Endothelial cell of umbilical vein (primary cell): Measurements from ENCODE around the gene ACTL10. TPM values are rescaled to one million over a fixed set of nuclear protein-coding genes. Genes with fewer than 3 reads are reported as not detected.

Experiments used
- BruUV-seq: library from RNA; stranded (reverse); fragments of 400-500 nt; replicated peaks from 2 replicates; lab custom pipeline; 2021; lab: Mats Ljungman, UMichigan
- CTCF ChIA-PET: fragments of 300-600, 350-600 bp; sonication (Branson Sonifier 250); formaldehyde crosslinking; loops from one replicate; lab custom pipeline; 2021; ENCODE audit warnings: antibody characterized with exemption, inconsistent platforms; lab: Charles Lee
- POLR2A ChIA-PET: fragments of 300-600, 350-600 bp; sonication (Branson Sonifier 250); formaldehyde crosslinking; loops from one replicate; lab custom pipeline; 2021; ENCODE audit warnings: antibody characterized with exemption, inconsistent platforms; lab: Charles Lee
- DNase-seq: peaks from one replicate; pipeline ENCODE4 v3.0.0-alpha.2; 2011; ENCODE audit warnings: low read depth, low spot score
- FAIRE-seq: peaks from 2 replicates; lab custom pipeline; 2011; peaks lifted over from hg19 to GRCh38; lab: Jason Lieb, UNC
- H2AFZ ChIP-seq: 2 replicates; pipeline ENCODE4 v1.6.0; 2012; ENCODE audit warnings: low read depth, low read length, control low read depth, inconsistent platforms
- H3K27ac ChIP-seq: 2 replicates; pipeline ENCODE4 v1.5.1; 2011; ENCODE audit warnings: low read depth, mild to moderate bottlenecking, control low read depth, low read length, moderate library complexity; ENCODE audit not compliant: insufficient read depth
- H3K27me3 ChIP-seq, 2 experiments: 2 replicates each; pipeline versions ENCODE4 v1.6.0 to v1.6.1; 2011; ENCODE audit warnings: low read length in 2 of 2, mixed read lengths in 1 of 2; ENCODE audit not compliant: control insufficient read depth in 2 of 2, insufficient read depth in 2 of 2
- H3K36me3 ChIP-seq, 2 experiments: 2 replicates in 1 of 2; 3 replicates in 1 of 2; pipeline ENCODE4 v1.5.1; 2011; ENCODE audit warnings: low read length in 2 of 2, mild to moderate bottlenecking in 1 of 2, moderate library complexity in 1 of 2; ENCODE audit not compliant: control insufficient read depth in 2 of 2, insufficient read depth in 2 of 2; ENCODE audit errors: extremely low read depth in 1 of 2
- H3K4me1 ChIP-seq: 3 replicates; pipeline ENCODE4 v1.5.1; 2011; ENCODE audit warnings: mild to moderate bottlenecking, low read length; ENCODE audit not compliant: control insufficient read depth, insufficient read depth; ENCODE audit errors: extremely low read depth
- H3K4me2 ChIP-seq: 2 replicates; pipeline ENCODE4 v1.6.1; 2011; ENCODE audit warnings: low read length, control low read depth, mixed read lengths; ENCODE audit not compliant: insufficient read depth
- H3K4me3 ChIP-seq, 3 experiments: fragments of 200-600 bp in 1 of 3; sonication (generic), shearing (Covaris generic) in 1 of 3; replicated peaks in 1 of 3; 2 replicates each; pipeline ENCODE4 v1.5.1; 2011 to 2016; ENCODE audit warnings: control low read depth in 3 of 3, low read length in 3 of 3, mild to moderate bottlenecking in 2 of 3, inconsistent platforms in 1 of 3, low read depth in 1 of 3, moderate library complexity in 1 of 3; ENCODE audit not compliant: insufficient read depth in 1 of 3
- H3K79me2 ChIP-seq: 2 replicates; pipeline ENCODE4 v1.6.0; 2012; ENCODE audit warnings: low read length, inconsistent platforms; ENCODE audit not compliant: control insufficient read depth, insufficient read depth
- H3K9ac ChIP-seq: replicated peaks from 2 replicates; pipeline ENCODE3; 2011; ENCODE audit warnings: low read length, control low read depth; ENCODE audit not compliant: insufficient read depth; ENCODE audit errors: extremely low read depth
- H3K9me1 ChIP-seq: replicated peaks from 3 replicates; pipeline ENCODE4 v1.6.0; 2011; ENCODE audit warnings: mild to moderate bottlenecking, low read length; ENCODE audit not compliant: control insufficient read depth, insufficient read depth; ENCODE audit errors: extremely low read depth
- H3K9me3 ChIP-seq: replicated peaks from 2 replicates; pipeline ENCODE4 v1.5.1; 2012; ENCODE audit warnings: low read length, inconsistent platforms; ENCODE audit not compliant: control insufficient read depth, insufficient read depth
- H4K20me1 ChIP-seq: replicated peaks from 2 replicates; pipeline ENCODE3; 2011; ENCODE audit warnings: mild to moderate bottlenecking, low read length; ENCODE audit not compliant: control insufficient read depth, insufficient read depth; ENCODE audit errors: extremely low read depth
- CTCF ChIP-seq, 2 donors: IDR thresholded peaks; 1 replicate in 1 of 2; 2 replicates in 1 of 2; pipeline ENCODE4 v1.5.1; 2011; ENCODE audit warnings: low read length in 2 of 2, mild to moderate bottlenecking in 2 of 2, moderate library complexity in 2 of 2, control low read depth in 1 of 2, inconsistent platforms in 1 of 2, low read depth in 1 of 2; ENCODE audit not compliant: insufficient read depth in 1 of 2; ENCODE audit errors: extremely low read depth in 1 of 2
- EZH2 ChIP-seq: IDR thresholded peaks from 2 replicates; pipeline ENCODE4 v1.6.1; 2012; ENCODE audit warnings: borderline replicate concordance, low read depth, mild to moderate bottlenecking, moderate library complexity, low read length, inconsistent platforms; ENCODE audit not compliant: severe bottlenecking
- FOS ChIP-seq: IDR thresholded peaks from 2 replicates; pipeline ENCODE4 v1.6.1; 2011; ENCODE audit warnings: mild to moderate bottlenecking, low read length, moderate library complexity, borderline replicate concordance; ENCODE audit not compliant: insufficient read depth
- GATA2 ChIP-seq: IDR thresholded peaks from 2 replicates; pipeline ENCODE4 v1.7.0; 2011; ENCODE audit warnings: low read depth, mild to moderate bottlenecking, moderate library complexity, mixed read lengths, low read length; ENCODE audit not compliant: insufficient read length, insufficient read depth
- JUN ChIP-seq: IDR thresholded peaks from 2 replicates; pipeline ENCODE4 v1.6.1; 2011; ENCODE audit warnings: borderline replicate concordance, low read depth; ENCODE audit not compliant: insufficient read length, insufficient read depth
- MYC ChIP-seq: IDR thresholded peaks from one replicate; pipeline ENCODE4 v1.6.1; 2011; ENCODE audit warnings: mild to moderate bottlenecking, low read depth, low read length
- POLR2A ChIP-seq: IDR thresholded peaks from 2 replicates; pipeline ENCODE4 v1.6.1; 2012; ENCODE audit warnings: low read depth, mild to moderate bottlenecking, control low read depth, low read length
- POLR2AphosphoS5 ChIP-seq: IDR thresholded peaks from 2 replicates; pipeline ENCODE4 v1.6.1; 2012; ENCODE audit warnings: low read depth, mild to moderate bottlenecking, control low read depth, low read length, moderate library complexity; ENCODE audit not compliant: insufficient read depth
- dilution Hi-C: fragments of 300-500 bp; cut with MboI; formaldehyde crosslinking; loops from one replicate; pipeline ENCODE4 v1.15.0; 2019; ENCODE audit warnings: low sequenced_read_pairs; ENCODE audit not compliant: extremely low pct_ligation_motif_present
- intact Hi-C: fragments of 100-400 bp; cut with micrococcal nuclease; formaldehyde crosslinking; loops from one replicate; pipeline ENCODE4 v1.10.0; 2022
- polyA plus RNA-seq, 4 experiments: library from polyadenylated mRNA; depleted of rRNA in 3 of 4; stranded (reverse) in 3 of 4; unstranded in 1 of 4; fragments of >200 nt; gene quantifications; 2 replicates each; pipeline versions ENCODE4 v1.2.1 to v1.2.3, GENCODE V29; 2011 to 2012; ENCODE audit warnings: missing spikeins in 1 of 4
- total RNA-seq: library from RNA; stranded (reverse); gene quantifications from 2 replicates; pipeline ENCODE4 v1.2.3, GENCODE V29; 2021

Gene ACTL10
- total and polyA plus RNA-seq, 2 donors (not counting 3 experiments of a cell fraction or from before 2014, with no cell fraction given) = 0.92 to 1.4 TPM

GRCh38 chr20:33689973-33690372, 23.2 kb downstream of the ACTL10 start:
- no TSS peak for BruUV-seq
- DNase-seq (peak; percentile 72), FAIRE-seq (peak; percentile 62)
- Histone ChIP-seq H3K9me1 (no peaks in the 10 kb centered on the region), H3K36me3 (no peaks in the 10 kb centered on the region), H3K79me2 (peaks cover 4% of the 10 kb centered on the region), H2AFZ (no peak overlapping the region), H3K9me3 (no peaks in the 10 kb centered on the region), H4K20me1 (no peaks in the 10 kb centered on the region), H3K9ac (no peak overlapping the region), H3K4me3 (no peak overlapping the region), H3K4me1 (peaks cover 28% of the 10 kb centered on the region), H3K27ac (no peak overlapping the region), H3K27me3 (no peaks in the 10 kb centered on the region), H3K4me2 (peak overlapping the region; percentile 49)
- CTCF ChIA-PET = interaction anchor here (1.4 kb wide), 1 partner anchor 22 kb away, joined by 4 read pairs; no protein-coding TSS in a partner anchor
- dilution Hi-C loops = no loop called here
- POLR2A ChIA-PET = interaction anchor here (0.8 kb wide), 1 partner anchor 1000 kb away, joined by 3 read pairs; no protein-coding TSS in a partner anchor
- intact Hi-C loops = loop anchor here (5.0 kb wide), 1 partner anchor 42 kb away; the partner anchor contains the start of gene ZNF341
- TF ChIP-seq FOS = peak; percentile 83
- TF ChIP-seq GATA2 = peak; percentile 78
- TF ChIP-seq POLR2A = no peak
- TF ChIP-seq JUN = peak; percentile 45
- TF ChIP-seq POLR2AphosphoS5 = peak; percentile 53
- TF ChIP-seq MYC = no peak

GRCh38 chr20:33693289-33693688, 26.5 kb downstream of the ACTL10 start:
- ChIA-PET POLR2A (no interaction called here), CTCF (interaction anchor here (0.7 to 2.1 kb wide), 2 partner anchors 11 to 39 kb away, joined by 3 to 4 read pairs; no protein-coding TSS in a partner anchor)
- Histone ChIP-seq H3K9ac (no peak overlapping the region), H2AFZ (no peak overlapping the region), H3K36me3 (no peaks in the 10 kb centered on the region), H3K27me3 (no peaks in the 10 kb centered on the region), H4K20me1 (no peaks in the 10 kb centered on the region), H3K4me2 (no peak overlapping the region), H3K4me3 (no peak overlapping the region), H3K79me2 (no peaks in the 10 kb centered on the region), H3K9me1 (no peaks in the 10 kb centered on the region), H3K4me1 (peaks cover 11% of the 10 kb centered on the region), H3K9me3 (no peaks in the 10 kb centered on the region), H3K27ac (no peak overlapping the region)
- no TSS peak for BruUV-seq
- dilution Hi-C loops = no loop called here
- TF ChIP-seq CTCF (IDR thresholded peaks at IDR 0.05; ENCODE audit: extremely low read depth in 1 of 2, insufficient read depth in 1 of 2, low read depth in 1 of 2, low read length in 2 of 2) (no peak), EZH2 (no peak), GATA2 (no peak)
- FAIRE-seq (no peak), DNase-seq (no peak)
- intact Hi-C loops = no loop called here
